Ovary (tissue), 3 donors: ENCODE measurements around the gene PDS5B.

Experiments used
- EP300 ChIP-seq: sonication (generic); formaldehyde crosslinking; IDR thresholded peaks from one replicate; pipeline ENCODE4 v1.6.1; 2017; ENCODE audit warnings: antibody characterized with exemption
- POLR2A ChIP-seq: fragments of 450-650 bp; IDR thresholded peaks from one replicate; pipeline ENCODE4 v1.6.1; 2017; ENCODE audit warnings: antibody characterized with exemption, mild to moderate bottlenecking, moderate library complexity
- TF ChIP-seq, protein P1 (sequence below), 3 donors: fragments of 450-650 bp in 2 of 3; fragments of 200-600 bp in 1 of 3; IDR thresholded peaks; one replicate each; pipeline versions ENCODE4 v1.5.1 to v1.8.0; 2016 to 2022; ENCODE audit warnings: antibody characterized with exemption in 3 of 3, mild to moderate bottlenecking in 1 of 3
- donor health status: DM: no; HTN: no; CAD: no.

DNA sequence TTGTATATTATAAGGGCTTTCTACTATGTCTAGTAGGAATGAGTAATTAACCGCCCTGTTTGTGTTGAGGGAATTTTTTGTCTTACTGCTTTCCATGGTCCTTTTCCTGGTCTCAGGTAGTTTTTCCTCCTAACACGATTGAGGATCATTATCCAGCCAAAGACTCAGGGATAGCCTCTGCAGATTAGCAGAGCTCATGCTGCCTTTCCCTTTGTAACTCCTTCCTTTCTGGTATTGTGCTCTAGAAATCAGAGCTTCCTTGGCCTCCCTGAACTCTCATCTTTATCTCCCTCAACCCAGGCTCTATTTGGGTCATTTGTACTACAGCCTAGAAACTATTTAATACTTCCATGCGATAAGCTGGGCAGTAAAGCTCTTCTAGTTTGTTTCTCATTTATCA is 142.1 kb downstream of the PDS5B start:
- no peak for TF ChIP-seq POLR2A
- TF ChIP-seq, protein P1, sequence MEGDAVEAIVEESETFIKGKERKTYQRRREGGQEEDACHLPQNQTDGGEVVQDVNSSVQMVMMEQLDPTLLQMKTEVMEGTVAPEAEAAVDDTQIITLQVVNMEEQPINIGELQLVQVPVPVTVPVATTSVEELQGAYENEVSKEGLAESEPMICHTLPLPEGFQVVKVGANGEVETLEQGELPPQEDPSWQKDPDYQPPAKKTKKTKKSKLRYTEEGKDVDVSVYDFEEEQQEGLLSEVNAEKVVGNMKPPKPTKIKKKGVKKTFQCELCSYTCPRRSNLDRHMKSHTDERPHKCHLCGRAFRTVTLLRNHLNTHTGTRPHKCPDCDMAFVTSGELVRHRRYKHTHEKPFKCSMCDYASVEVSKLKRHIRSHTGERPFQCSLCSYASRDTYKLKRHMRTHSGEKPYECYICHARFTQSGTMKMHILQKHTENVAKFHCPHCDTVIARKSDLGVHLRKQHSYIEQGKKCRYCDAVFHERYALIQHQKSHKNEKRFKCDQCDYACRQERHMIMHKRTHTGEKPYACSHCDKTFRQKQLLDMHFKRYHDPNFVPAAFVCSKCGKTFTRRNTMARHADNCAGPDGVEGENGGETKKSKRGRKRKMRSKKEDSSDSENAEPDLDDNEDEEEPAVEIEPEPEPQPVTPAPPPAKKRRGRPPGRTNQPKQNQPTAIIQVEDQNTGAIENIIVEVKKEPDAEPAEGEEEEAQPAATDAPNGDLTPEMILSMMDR (IDR thresholded peaks at IDR 0.05) = no peak
- no peak for TF ChIP-seq EP300
